Measurements from ENCODE around the gene SLC12A8. TPM values are rescaled to one million over a fixed set of nuclear protein-coding genes. Genes with fewer than 3 reads are reported as not detected.

Gene SLC12A8
- total RNA-seq, 1 donor from 2014 or later = 3.0 TPM

DNA sequence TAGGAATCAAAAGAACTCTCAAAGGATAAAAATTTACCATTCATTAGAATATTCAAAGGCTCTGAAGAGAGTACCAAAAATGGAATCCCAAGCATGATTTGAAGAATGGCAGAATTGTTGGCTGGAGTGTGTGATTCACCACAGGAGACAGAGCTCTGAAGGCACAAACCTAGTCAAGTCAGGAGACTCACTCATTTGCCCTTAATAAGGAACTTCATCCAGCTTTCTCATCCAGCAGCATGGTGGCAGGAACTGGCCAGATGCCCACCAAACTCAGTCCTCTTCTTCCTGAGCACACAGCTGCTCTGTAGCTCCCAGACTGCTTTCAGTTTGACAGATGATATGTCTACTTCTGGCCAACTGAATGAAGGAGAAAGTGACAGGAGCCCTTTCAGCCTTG, 140.2 kb downstream of the SLC12A8 start:
- TF ChIP-seq, protein P1, sequence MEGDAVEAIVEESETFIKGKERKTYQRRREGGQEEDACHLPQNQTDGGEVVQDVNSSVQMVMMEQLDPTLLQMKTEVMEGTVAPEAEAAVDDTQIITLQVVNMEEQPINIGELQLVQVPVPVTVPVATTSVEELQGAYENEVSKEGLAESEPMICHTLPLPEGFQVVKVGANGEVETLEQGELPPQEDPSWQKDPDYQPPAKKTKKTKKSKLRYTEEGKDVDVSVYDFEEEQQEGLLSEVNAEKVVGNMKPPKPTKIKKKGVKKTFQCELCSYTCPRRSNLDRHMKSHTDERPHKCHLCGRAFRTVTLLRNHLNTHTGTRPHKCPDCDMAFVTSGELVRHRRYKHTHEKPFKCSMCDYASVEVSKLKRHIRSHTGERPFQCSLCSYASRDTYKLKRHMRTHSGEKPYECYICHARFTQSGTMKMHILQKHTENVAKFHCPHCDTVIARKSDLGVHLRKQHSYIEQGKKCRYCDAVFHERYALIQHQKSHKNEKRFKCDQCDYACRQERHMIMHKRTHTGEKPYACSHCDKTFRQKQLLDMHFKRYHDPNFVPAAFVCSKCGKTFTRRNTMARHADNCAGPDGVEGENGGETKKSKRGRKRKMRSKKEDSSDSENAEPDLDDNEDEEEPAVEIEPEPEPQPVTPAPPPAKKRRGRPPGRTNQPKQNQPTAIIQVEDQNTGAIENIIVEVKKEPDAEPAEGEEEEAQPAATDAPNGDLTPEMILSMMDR (IDR thresholded peaks at IDR 0.05) = no peak

DNA sequence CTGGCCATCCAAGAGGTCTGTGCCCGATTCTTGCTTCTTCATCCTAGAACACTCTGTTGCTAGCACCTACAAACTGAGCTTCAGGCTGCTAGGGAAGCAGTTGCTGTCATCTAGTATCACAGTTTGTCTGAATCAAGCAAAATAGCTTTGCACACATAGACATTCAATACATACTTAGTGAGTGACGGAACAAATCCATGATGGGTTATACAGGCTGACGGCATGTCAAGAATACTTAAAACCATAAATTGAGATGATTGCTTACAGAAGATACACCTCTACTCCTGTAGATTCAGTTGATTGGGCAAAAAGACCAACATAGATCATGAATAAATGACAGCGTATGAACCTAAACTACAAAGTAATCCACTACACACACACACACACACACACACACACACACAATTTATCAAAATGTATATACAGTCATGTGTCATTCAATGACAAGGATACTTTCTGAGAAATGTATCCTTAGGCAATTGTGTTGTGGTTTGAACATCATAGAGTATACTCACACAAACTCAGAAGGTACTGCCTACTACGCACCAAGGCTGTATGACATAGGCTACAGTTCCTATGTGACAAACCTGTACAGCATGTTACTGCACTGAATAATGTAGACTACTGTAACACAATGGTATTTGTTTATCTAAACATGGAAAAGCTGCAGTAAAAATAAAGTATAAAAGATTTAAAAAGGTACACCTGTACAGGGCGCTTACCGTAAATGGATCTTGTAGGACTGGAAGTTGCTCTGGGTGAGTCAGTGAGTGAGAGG, 142.4 kb downstream of the SLC12A8 start:
- no peak for DNase-seq (ENCODE audit: extremely low spot score, unreplicated experiment)
- no peaks in the 10 kb centered on the region for H3K27me3 Mint-ChIP-seq (ENCODE audit: unreplicated experiment)
- H3K36me3 Mint-ChIP-seq (ENCODE audit: unreplicated experiment) = no peaks in the 10 kb centered on the region
- H3K27ac Mint-ChIP-seq (ENCODE audit: unreplicated experiment) = no peak overlapping the region
- TF ChIP-seq, protein P1 (IDR thresholded peaks at IDR 0.05) = no peak
- no peaks in the 10 kb centered on the region for H3K9me3 Mint-ChIP-seq (ENCODE audit: unreplicated experiment)
- no peaks in the 10 kb centered on the region for H3K4me1 Mint-ChIP-seq (ENCODE audit: unreplicated experiment)
- H3K4me3 Mint-ChIP-seq (ENCODE audit: unreplicated experiment) = no peak overlapping the region

More for the DNA sequence above, 140.2 kb downstream of the SLC12A8 start:
- H3K27ac Mint-ChIP-seq (ENCODE audit: unreplicated experiment) = no peak overlapping the region
- no peaks in the 10 kb centered on the region for H3K4me1 Mint-ChIP-seq (ENCODE audit: unreplicated experiment)
- H3K4me3 Mint-ChIP-seq (ENCODE audit: unreplicated experiment) = no peak overlapping the region
- H3K36me3 Mint-ChIP-seq (ENCODE audit: unreplicated experiment) = no peaks in the 10 kb centered on the region
- no peak for DNase-seq (ENCODE audit: extremely low spot score, unreplicated experiment)
- no peaks in the 10 kb centered on the region for H3K27me3 Mint-ChIP-seq (ENCODE audit: unreplicated experiment)
- H3K9me3 Mint-ChIP-seq (ENCODE audit: unreplicated experiment) = no peaks in the 10 kb centered on the region

- H3K4me1 Mint-ChIP-seq (ENCODE audit: unreplicated experiment) = no peaks in the 10 kb centered on the region
- no peaks in the 10 kb centered on the region for H3K9me3 Mint-ChIP-seq (ENCODE audit: unreplicated experiment)
- H3K4me3 Mint-ChIP-seq (ENCODE audit: unreplicated experiment) = no peak overlapping the region
- H3K27me3 Mint-ChIP-seq (ENCODE audit: unreplicated experiment) = no peaks in the 10 kb centered on the region
- H3K36me3 Mint-ChIP-seq (ENCODE audit: unreplicated experiment) = no peaks in the 10 kb centered on the region
- TF ChIP-seq, protein P1 (IDR thresholded peaks at IDR 0.05) = no peak
- DNase-seq (ENCODE audit: extremely low spot score, unreplicated experiment) = no peak
- no peak overlapping the region for H3K27ac Mint-ChIP-seq (ENCODE audit: unreplicated experiment)
Measured at GRCh38 chr3:125069452-125069851, 143.1 kb downstream of the SLC12A8 start.

- H3K9me3 Mint-ChIP-seq (ENCODE audit: unreplicated experiment) = no peaks in the 10 kb centered on the region
- H3K27ac Mint-ChIP-seq (ENCODE audit: unreplicated experiment) = no peak overlapping the region
- DNase-seq (ENCODE audit: extremely low spot score, unreplicated experiment) = no peak
- no peaks in the 10 kb centered on the region for H3K27me3 Mint-ChIP-seq (ENCODE audit: unreplicated experiment)
- peaks cover 8% of the 10 kb centered on the region for H3K4me1 Mint-ChIP-seq (ENCODE audit: unreplicated experiment)
- H3K4me3 Mint-ChIP-seq (ENCODE audit: unreplicated experiment) = no peak overlapping the region
- no peaks in the 10 kb centered on the region for H3K36me3 Mint-ChIP-seq (ENCODE audit: unreplicated experiment)
- TF ChIP-seq, protein P1 (IDR thresholded peaks at IDR 0.05) = no peak
Measured at GRCh38 chr3:125068265-125068664, 144.3 kb downstream of the SLC12A8 start.

GRCh38 chr3:125067225-125067624, 145.3 kb downstream of the SLC12A8 start:
- DNase-seq (ENCODE audit: extremely low spot score, unreplicated experiment) = no peak
- TF ChIP-seq, protein P1 (IDR thresholded peaks at IDR 0.05) = no peak
- H3K27me3 Mint-ChIP-seq (ENCODE audit: unreplicated experiment) = no peaks in the 10 kb centered on the region
- H3K4me3 Mint-ChIP-seq (ENCODE audit: unreplicated experiment) = no peak overlapping the region
- H3K9me3 Mint-ChIP-seq (ENCODE audit: unreplicated experiment) = no peaks in the 10 kb centered on the region
- no peak overlapping the region for H3K27ac Mint-ChIP-seq (ENCODE audit: unreplicated experiment)
- peaks cover 18% of the 10 kb centered on the region for H3K4me1 Mint-ChIP-seq (ENCODE audit: unreplicated experiment)
- H3K36me3 Mint-ChIP-seq (ENCODE audit: unreplicated experiment) = no peaks in the 10 kb centered on the region

Measured in osteocyte (in vitro differentiated cells).